NCI-H2196 treated with DMSO at 0.1 percent for 48 hours (cell line): ENCODE results near the gene ZNF629.
A peak's percentile ranks its signal among the peaks of the same experiment; 100 is the strongest.

ENCODE experiments used
- DNase-seq: peaks from one replicate; lab custom pipeline; 2025; ENCODE audit not compliant: unreplicated experiment; lab: John Stamatoyannopoulos, UW

The ZNF629 gene

GRCh38 chr16:30786115-30786935, 680 bp downstream of the ZNF629 start:
- no peak for DNase-seq

- DNase-seq = no peak
Measured at GRCh38 chr16:30785126-30786106, 1.6 kb downstream of the ZNF629 start.

GRCh38 chr16:30784215-30784614, 2.8 kb downstream of the ZNF629 start:
- no peak for DNase-seq

- DNase-seq = no peak
Measured at GRCh38 chr16:30783280-30784109, 3.5 kb downstream of the ZNF629 start.

- no peak for DNase-seq
Measured at GRCh38 chr16:30782486-30783279, 4.3 kb downstream of the ZNF629 start.

GRCh38 chr16:30780549-30780948, 6.5 kb downstream of the ZNF629 start:
- DNase-seq = no peak

- no peak for DNase-seq
Measured at GRCh38 chr16:30780021-30780420, 7.0 kb downstream of the ZNF629 start.

GRCh38 chr16:30779596-30779995, 7.4 kb downstream of the ZNF629 start:
- DNase-seq = no peak

GRCh38 chr16:30778549-30779244, 8.3 kb downstream of the ZNF629 start:
- DNase-seq = no peak

- no peak for DNase-seq
Measured at GRCh38 chr16:30777591-30778297, 9.3 kb downstream of the ZNF629 start.

- DNase-seq = peak; percentile 73
Measured at GRCh38 chr16:30775392-30776188, 11.4 kb downstream of the ZNF629 start.

- DNase-seq = no peak
Measured at GRCh38 chr16:30775131-30775391, 11.9 kb downstream of the ZNF629 start.

- DNase-seq = no peak
Measured at GRCh38 chr16:30774367-30775130, 12.5 kb downstream of the ZNF629 start.

- no peak for DNase-seq
Measured at GRCh38 chr16:30773826-30774225, 13.2 kb downstream of the ZNF629 start.

GRCh38 chr16:30771726-30772125, 15.3 kb downstream of the ZNF629 start:
- DNase-seq = no peak

GRCh38 chr16:30769379-30770089, 17.5 kb downstream of the ZNF629 start:
- no peak for DNase-seq

- DNase-seq = no peak
Measured at GRCh38 chr16:30768583-30769181, 18.3 kb downstream of the ZNF629 start.
